ENCODE results near the gene PBX1.

Gene PBX1

GRCh38 chr1:164622068-164622845, 63.3 kb downstream of the PBX1 start:
- Histone ChIP-seq H3K27me3 (ENCODE audit: control insufficient read depth in 3 of 3, insufficient read depth in 3 of 3, low read depth in 1 of 3, low read length in 3 of 3) (no peaks in the 10 kb centered on the region), H3K23ac (ENCODE audit: low read depth, low read length, poor library complexity) (no peak overlapping the region), H3K18ac (ENCODE audit: low read length) (no peak overlapping the region), H2BK120ac (ENCODE audit: low read depth, low read length) (no peak overlapping the region), H3K14ac (ENCODE audit: low read length) (no peak overlapping the region), H2BK5ac (ENCODE audit: low read length) (no peak overlapping the region), H3K36me3 (replicated peaks in 1 of 2; ENCODE audit: control insufficient read depth in 2 of 2, insufficient read depth in 2 of 2, low read length in 2 of 2) (peaks cover 0 to 12% of the 10 kb centered on the region in 2 donors), H3K79me1 (ENCODE audit: low read depth, low read length) (peaks cover 2% of the 10 kb centered on the region), H3K9me3 (replicated peaks in 1 of 2; ENCODE audit: control insufficient read depth in 2 of 2, insufficient read depth in 1 of 2, low read depth in 1 of 2, low read length in 2 of 2) (no peaks in the 10 kb centered on the region), H3K27ac (replicated peaks; ENCODE audit: low read length) (no peak overlapping the region), H2AK5ac (ENCODE audit: low read depth, low read length) (no peak overlapping the region), H4K8ac (ENCODE audit: low read depth, low read length) (no peak overlapping the region), H3K4ac (ENCODE audit: low read length) (no peak overlapping the region), H3K9ac (ENCODE audit: low read depth, low read length, poor library complexity) (no peak overlapping the region), H2AFZ (ENCODE audit: low read length) (no peak overlapping the region), H3K4me3 (ENCODE audit: low read length in 2 of 2) (no peak overlapping the region), H2BK15ac (ENCODE audit: low read length) (no peak overlapping the region), H2BK12ac (ENCODE audit: low read length) (no peak overlapping the region), H4K91ac (ENCODE audit: low read depth, low read length, poor library complexity) (no peak overlapping the region), H3K4me1 (ENCODE audit: control insufficient read depth in 2 of 2, insufficient read depth in 1 of 2, low read depth in 1 of 2, low read length in 2 of 2) (peaks cover 10 to 19% of the 10 kb centered on the region in 2 donors), H3K4me2 (ENCODE audit: insufficient read depth, low read length, poor library complexity, severe bottlenecking) (no peak overlapping the region)
- no CpG with 5 or more reads among the region's 8 CpGs for WGBS, 2 donors (ENCODE audit: extremely low coverage in 2 of 2, insufficient read length in 2 of 2, insufficient replicate concordance in 1 of 2)
- DNase-seq (ENCODE audit: low spot score): no peak

GRCh38 chr1:164623805-164624204, 64.8 kb downstream of the PBX1 start:
- H2AK5ac ChIP-seq (ENCODE audit: low read depth, low read length): no peak overlapping the region
- H3K79me1 ChIP-seq (ENCODE audit: low read depth, low read length): peaks cover 2% of the 10 kb centered on the region
- H3K4me3 ChIP-seq (ENCODE audit: low read length in 2 of 2): no peak overlapping the region
- no peak overlapping the region for H4K8ac ChIP-seq (ENCODE audit: low read depth, low read length)
- H3K14ac ChIP-seq (ENCODE audit: low read length): no peak overlapping the region
- no peak overlapping the region for H3K9ac ChIP-seq (ENCODE audit: low read depth, low read length, poor library complexity)
- H2BK12ac ChIP-seq (ENCODE audit: low read length): no peak overlapping the region
- H3K4me1 ChIP-seq (ENCODE audit: control insufficient read depth in 2 of 2, insufficient read depth in 1 of 2, low read depth in 1 of 2, low read length in 2 of 2): peaks cover 10 to 25% of the 10 kb centered on the region in 2 donors
- no peak overlapping the region for H3K4ac ChIP-seq (ENCODE audit: low read length)
- no peaks in the 10 kb centered on the region for H3K9me3 ChIP-seq (replicated peaks in 1 of 2; ENCODE audit: control insufficient read depth in 2 of 2, insufficient read depth in 1 of 2, low read depth in 1 of 2, low read length in 2 of 2)
- no peak overlapping the region for H4K91ac ChIP-seq (ENCODE audit: low read depth, low read length, poor library complexity)
- H3K27ac ChIP-seq (replicated peaks; ENCODE audit: low read length): no peak overlapping the region
- H3K27me3 ChIP-seq (ENCODE audit: control insufficient read depth in 3 of 3, insufficient read depth in 3 of 3, low read depth in 1 of 3, low read length in 3 of 3): no peaks in the 10 kb centered on the region
- no peak overlapping the region for H3K4me2 ChIP-seq (ENCODE audit: insufficient read depth, low read length, poor library complexity, severe bottlenecking)
- H2AFZ ChIP-seq (ENCODE audit: low read length): no peak overlapping the region
- no peak overlapping the region for H2BK15ac ChIP-seq (ENCODE audit: low read length)
- no peak overlapping the region for H3K23ac ChIP-seq (ENCODE audit: low read depth, low read length, poor library complexity)
- no peak for DNase-seq (ENCODE audit: low spot score)
- no peak overlapping the region for H2BK5ac ChIP-seq (ENCODE audit: low read length)
- no CpG with 5 or more reads among the region's 1 CpG for WGBS, 2 donors (ENCODE audit: extremely low coverage in 2 of 2, insufficient read length in 2 of 2, insufficient replicate concordance in 1 of 2)
- no peak overlapping the region for H3K18ac ChIP-seq (ENCODE audit: low read length)
- H3K36me3 ChIP-seq (replicated peaks in 1 of 2; ENCODE audit: control insufficient read depth in 2 of 2, insufficient read depth in 2 of 2, low read length in 2 of 2): peaks cover 0 to 19% of the 10 kb centered on the region in 2 donors
- no peak overlapping the region for H2BK120ac ChIP-seq (ENCODE audit: low read depth, low read length)

GRCh38 chr1:164624400-164624799, 65.4 kb downstream of the PBX1 start:
- H3K14ac ChIP-seq (ENCODE audit: low read length): no peak overlapping the region
- no peak overlapping the region for H3K18ac ChIP-seq (ENCODE audit: low read length)
- no peak overlapping the region for H3K4ac ChIP-seq (ENCODE audit: low read length)
- peaks cover 6 to 29% of the 10 kb centered on the region in 2 donors for H3K4me1 ChIP-seq (ENCODE audit: control insufficient read depth in 2 of 2, insufficient read depth in 1 of 2, low read depth in 1 of 2, low read length in 2 of 2)
- H4K8ac ChIP-seq (ENCODE audit: low read depth, low read length): no peak overlapping the region
- no peak overlapping the region for H3K9ac ChIP-seq (ENCODE audit: low read depth, low read length, poor library complexity)
- H2AK5ac ChIP-seq (ENCODE audit: low read depth, low read length): no peak overlapping the region
- no peak overlapping the region for H2BK15ac ChIP-seq (ENCODE audit: low read length)
- H3K27me3 ChIP-seq (ENCODE audit: control insufficient read depth in 3 of 3, insufficient read depth in 3 of 3, low read depth in 1 of 3, low read length in 3 of 3): no peaks in the 10 kb centered on the region
- no CpG with 5 or more reads among the region's 1 CpG for WGBS, 2 donors (ENCODE audit: extremely low coverage in 2 of 2, insufficient read length in 2 of 2, insufficient replicate concordance in 1 of 2)
- no peak overlapping the region for H2AFZ ChIP-seq (ENCODE audit: low read length)
- H3K27ac ChIP-seq (replicated peaks; ENCODE audit: low read length): no peak overlapping the region
- H2BK5ac ChIP-seq (ENCODE audit: low read length): no peak overlapping the region
- no peak overlapping the region for H4K91ac ChIP-seq (ENCODE audit: low read depth, low read length, poor library complexity)
- peaks cover 0 to 19% of the 10 kb centered on the region in 2 donors for H3K36me3 ChIP-seq (replicated peaks in 1 of 2; ENCODE audit: control insufficient read depth in 2 of 2, insufficient read depth in 2 of 2, low read length in 2 of 2)
- peaks cover 2% of the 10 kb centered on the region for H3K79me1 ChIP-seq (ENCODE audit: low read depth, low read length)
- H3K4me3 ChIP-seq (ENCODE audit: low read length in 2 of 2): no peak overlapping the region
- no peak overlapping the region for H3K23ac ChIP-seq (ENCODE audit: low read depth, low read length, poor library complexity)
- H2BK12ac ChIP-seq (ENCODE audit: low read length): no peak overlapping the region
- H3K4me2 ChIP-seq (ENCODE audit: insufficient read depth, low read length, poor library complexity, severe bottlenecking): no peak overlapping the region
- H2BK120ac ChIP-seq (ENCODE audit: low read depth, low read length): no peak overlapping the region
- no peak for DNase-seq (ENCODE audit: low spot score)
- no peaks in the 10 kb centered on the region for H3K9me3 ChIP-seq (replicated peaks in 1 of 2; ENCODE audit: control insufficient read depth in 2 of 2, insufficient read depth in 1 of 2, low read depth in 1 of 2, low read length in 2 of 2)

- Histone ChIP-seq H4K91ac (ENCODE audit: low read depth, low read length, poor library complexity) (no peak overlapping the region), H2BK120ac (ENCODE audit: low read depth, low read length) (no peak overlapping the region), H3K27ac (replicated peaks; ENCODE audit: low read length) (no peak overlapping the region), H2BK5ac (ENCODE audit: low read length) (no peak overlapping the region), H2AK5ac (ENCODE audit: low read depth, low read length) (no peak overlapping the region), H3K4ac (ENCODE audit: low read length) (no peak overlapping the region), H3K9me3 (replicated peaks in 1 of 2; ENCODE audit: control insufficient read depth in 2 of 2, insufficient read depth in 1 of 2, low read depth in 1 of 2, low read length in 2 of 2) (no peaks in the 10 kb centered on the region), H3K14ac (ENCODE audit: low read length) (no peak overlapping the region), H3K23ac (ENCODE audit: low read depth, low read length, poor library complexity) (no peak overlapping the region), H3K4me3 (ENCODE audit: low read length in 2 of 2) (no peak overlapping the region), H3K79me1 (ENCODE audit: low read depth, low read length) (no peaks in the 10 kb centered on the region), H4K8ac (ENCODE audit: low read depth, low read length) (no peak overlapping the region), H3K36me3 (replicated peaks in 1 of 2; ENCODE audit: control insufficient read depth in 2 of 2, insufficient read depth in 2 of 2, low read length in 2 of 2) (peaks cover 0 to 22% of the 10 kb centered on the region in 2 donors), H2AFZ (ENCODE audit: low read length) (no peak overlapping the region), H3K27me3 (ENCODE audit: control insufficient read depth in 3 of 3, insufficient read depth in 3 of 3, low read depth in 1 of 3, low read length in 3 of 3) (no peaks in the 10 kb centered on the region), H3K9ac (ENCODE audit: low read depth, low read length, poor library complexity) (no peak overlapping the region), H2BK15ac (ENCODE audit: low read length) (no peak overlapping the region), H2BK12ac (ENCODE audit: low read length) (no peak overlapping the region), H3K18ac (ENCODE audit: low read length) (no peak overlapping the region), H3K4me2 (ENCODE audit: insufficient read depth, low read length, poor library complexity, severe bottlenecking) (no peak overlapping the region), H3K4me1 (ENCODE audit: control insufficient read depth in 2 of 2, insufficient read depth in 1 of 2, low read depth in 1 of 2, low read length in 2 of 2) (peaks cover 6 to 29% of the 10 kb centered on the region in 2 donors)
- DNase-seq (ENCODE audit: low spot score): no peak
- no CpG with 5 or more reads among the region's 7 CpGs for WGBS, 2 donors (ENCODE audit: extremely low coverage in 2 of 2, insufficient read length in 2 of 2, insufficient replicate concordance in 1 of 2)
These were observed 66.1 kb downstream of the PBX1 start for GRCh38 chr1:164625004-164625617.
